GM19438 (cell line): ENCODE measurements around the gene DHX36.

ENCODE experiments used
- ATAC-seq: cut with Tn5 transposase; IDR thresholded peaks from one replicate; pipeline ENCODE4 v1.9.1; 2021; ENCODE audit warnings: low read depth; ENCODE audit not compliant: unreplicated experiment

The DHX36 gene, protein sequence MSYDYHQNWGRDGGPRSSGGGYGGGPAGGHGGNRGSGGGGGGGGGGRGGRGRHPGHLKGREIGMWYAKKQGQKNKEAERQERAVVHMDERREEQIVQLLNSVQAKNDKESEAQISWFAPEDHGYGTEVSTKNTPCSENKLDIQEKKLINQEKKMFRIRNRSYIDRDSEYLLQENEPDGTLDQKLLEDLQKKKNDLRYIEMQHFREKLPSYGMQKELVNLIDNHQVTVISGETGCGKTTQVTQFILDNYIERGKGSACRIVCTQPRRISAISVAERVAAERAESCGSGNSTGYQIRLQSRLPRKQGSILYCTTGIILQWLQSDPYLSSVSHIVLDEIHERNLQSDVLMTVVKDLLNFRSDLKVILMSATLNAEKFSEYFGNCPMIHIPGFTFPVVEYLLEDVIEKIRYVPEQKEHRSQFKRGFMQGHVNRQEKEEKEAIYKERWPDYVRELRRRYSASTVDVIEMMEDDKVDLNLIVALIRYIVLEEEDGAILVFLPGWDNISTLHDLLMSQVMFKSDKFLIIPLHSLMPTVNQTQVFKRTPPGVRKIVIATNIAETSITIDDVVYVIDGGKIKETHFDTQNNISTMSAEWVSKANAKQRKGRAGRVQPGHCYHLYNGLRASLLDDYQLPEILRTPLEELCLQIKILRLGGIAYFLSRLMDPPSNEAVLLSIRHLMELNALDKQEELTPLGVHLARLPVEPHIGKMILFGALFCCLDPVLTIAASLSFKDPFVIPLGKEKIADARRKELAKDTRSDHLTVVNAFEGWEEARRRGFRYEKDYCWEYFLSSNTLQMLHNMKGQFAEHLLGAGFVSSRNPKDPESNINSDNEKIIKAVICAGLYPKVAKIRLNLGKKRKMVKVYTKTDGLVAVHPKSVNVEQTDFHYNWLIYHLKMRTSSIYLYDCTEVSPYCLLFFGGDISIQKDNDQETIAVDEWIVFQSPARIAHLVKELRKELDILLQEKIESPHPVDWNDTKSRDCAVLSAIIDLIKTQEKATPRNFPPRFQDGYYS

DNA sequence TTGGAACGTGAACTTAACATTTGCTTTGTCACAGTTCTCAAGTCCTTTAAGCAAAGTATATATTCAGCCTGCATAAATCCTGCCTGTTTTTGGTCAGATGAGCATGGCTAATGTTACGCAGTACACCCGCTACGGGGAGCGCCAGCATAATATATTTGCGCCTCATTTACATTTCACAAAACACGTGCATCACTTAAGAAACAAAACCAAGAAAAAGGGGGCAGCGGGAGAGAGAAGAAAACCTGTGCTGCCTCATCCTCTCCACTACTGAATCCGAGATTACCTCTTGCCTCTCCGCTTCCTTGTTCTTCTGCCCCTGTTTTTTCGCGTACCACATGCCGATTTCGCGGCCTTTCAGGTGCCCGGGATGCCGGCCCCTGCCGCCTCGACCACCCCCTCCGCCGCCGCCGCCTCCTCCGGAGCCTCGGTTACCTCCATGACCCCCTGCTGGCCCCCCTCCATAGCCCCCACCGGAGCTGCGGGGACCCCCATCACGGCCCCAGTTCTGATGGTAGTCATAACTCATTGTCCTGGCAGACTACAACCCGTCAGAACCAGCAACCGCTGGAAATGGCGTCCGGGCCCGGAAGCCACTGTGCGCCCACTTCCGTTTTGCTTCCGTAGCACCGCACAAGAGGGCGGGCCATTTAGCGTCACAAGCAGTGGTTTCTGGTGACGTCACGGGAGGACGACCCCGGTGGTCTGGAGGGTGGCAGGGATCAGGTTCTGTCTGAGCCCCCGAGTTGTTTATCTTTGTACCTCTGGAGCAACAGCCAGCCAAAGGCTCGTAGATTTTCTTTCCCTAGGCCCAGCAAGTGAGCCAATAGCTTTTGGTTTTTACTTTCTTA is at the start of gene DHX36:
Gene DHX36, minus strand, starts transcription at position 597 of the 848 bp plus-strand sequence. Its CDS starts 71 bp downstream, at position 526.
- ATAC-seq: peak; percentile 91

DNA sequence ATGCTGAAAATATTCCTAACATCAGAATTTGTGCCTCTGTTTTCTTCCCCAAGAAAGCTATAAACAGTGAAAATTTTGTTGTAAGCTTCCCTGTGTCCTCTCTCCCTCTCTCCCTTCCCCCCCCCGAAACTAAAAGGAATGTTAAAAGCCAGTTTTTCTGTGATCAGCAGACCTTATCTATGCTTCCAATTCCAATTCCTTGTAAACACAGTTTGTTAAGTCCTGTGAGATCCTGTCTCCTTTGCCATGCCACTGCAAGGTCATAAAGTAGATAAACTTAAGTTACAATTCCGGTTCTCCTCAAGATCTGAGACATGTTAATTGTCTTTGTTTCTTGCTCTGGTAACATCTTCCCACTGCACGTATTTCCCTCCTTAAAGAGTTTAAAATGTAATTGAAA is 42.9 kb upstream of the DHX36 start:
- ATAC-seq: no peak

DNA sequence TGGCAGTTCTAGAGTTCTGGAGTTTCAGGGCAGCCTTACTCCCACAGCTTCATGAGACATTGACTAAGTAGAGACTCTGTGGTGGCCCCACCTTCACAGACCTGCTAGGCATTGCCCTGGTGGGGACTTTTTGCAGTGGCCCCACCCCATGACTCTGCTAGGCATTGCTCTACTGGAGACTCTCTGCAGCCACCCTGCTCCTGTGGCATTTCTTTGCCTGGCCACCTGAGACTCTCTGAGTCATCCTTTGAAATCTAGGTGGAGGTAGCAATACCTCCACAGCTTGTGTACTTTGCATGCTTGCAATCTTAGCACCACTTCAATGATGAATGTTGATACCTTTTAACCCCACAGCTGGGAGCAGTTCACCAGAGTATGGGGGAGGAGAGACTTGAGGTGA is 40.6 kb upstream of the DHX36 start:
- ATAC-seq: no peak

DNA sequence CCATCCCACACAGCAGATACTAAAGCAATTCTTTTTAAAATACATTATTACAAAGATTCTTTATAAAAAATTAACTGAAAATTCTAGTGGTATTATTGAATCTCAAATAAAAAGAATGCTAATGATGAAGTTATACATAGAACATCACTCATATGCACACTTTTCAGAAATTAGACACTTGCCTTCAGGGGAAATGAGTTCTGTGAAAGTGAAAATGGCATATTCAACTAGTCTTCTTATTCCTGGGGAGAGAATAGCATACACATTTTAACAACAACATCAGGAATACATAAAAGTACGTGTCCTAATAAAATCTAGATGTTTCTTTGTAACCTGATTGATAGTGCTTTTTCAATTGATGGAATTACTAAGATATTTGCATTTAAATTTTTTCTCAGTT is 36.8 kb upstream of the DHX36 start:
- ATAC-seq: no peak

DNA sequence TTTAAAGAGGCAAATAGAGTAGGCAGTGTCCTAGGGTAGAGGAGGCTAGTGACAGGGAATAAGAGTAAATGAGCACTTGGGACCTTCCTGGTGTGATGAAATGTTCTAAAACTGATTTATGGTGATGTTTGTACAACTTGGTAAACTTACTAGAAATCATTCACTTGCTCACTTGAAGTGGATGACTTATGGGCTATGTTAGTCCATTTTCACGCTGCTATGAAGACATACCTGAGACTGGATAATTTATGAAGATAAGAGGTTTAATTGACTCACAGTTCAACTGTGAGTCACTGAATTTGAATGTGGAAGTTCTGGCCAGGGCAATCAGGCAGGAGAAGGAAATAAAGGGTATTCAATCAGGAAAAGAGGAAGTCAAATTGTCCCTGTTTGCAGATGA is 31.7 kb upstream of the DHX36 start:
- no peak for ATAC-seq

DNA sequence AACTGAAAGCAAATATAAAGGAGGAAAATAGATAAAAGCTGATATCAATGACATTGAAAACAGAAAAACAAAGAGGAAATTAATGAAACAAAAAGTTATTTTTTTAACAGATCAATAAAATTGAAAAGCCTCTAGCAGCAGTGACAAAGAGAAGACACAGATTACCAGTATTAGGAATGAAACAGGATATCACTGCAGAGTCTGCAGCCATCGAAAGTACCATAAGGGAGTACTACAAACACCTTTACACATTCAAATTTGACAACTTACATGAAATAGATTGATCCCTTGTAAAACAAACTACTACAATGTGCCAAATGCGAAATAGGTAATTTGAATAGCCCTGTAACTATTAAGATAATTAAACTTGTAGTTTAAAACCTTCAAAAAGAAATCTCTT is 24.9 kb upstream of the DHX36 start:
- ATAC-seq: no peak

DNA sequence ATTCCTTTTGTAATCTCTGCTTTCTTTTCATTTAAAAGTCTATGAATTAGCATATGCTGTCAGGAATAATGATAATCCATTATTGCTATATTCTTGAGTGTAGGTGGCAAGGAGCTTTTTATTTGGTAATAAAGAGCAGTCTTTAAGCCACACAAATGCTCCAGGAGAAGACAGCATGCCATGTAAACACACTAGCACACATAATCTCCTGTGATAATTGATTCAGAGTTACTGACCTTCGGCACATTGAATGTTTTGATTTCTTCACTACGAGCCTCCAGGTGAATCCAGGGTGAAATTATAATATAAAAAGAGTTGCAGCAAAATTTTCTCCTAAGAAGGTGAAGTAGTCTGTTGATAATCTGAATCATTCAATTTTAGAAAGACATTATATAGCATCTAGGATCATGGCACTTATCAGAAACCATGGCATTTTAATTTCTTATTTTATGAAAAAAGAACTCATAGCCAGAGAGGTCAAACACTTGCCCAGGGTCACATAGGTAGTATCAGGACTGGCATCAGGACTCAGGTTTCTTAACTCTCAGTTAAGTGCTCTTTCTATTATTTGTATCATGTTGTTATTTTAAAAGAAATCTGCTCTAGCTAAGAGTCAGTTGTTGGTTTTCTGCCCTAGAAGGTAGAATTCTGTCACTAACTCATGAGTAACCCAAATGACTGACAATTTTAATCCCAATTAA is 21.3 kb upstream of the DHX36 start:
- ATAC-seq: no peak

DNA sequence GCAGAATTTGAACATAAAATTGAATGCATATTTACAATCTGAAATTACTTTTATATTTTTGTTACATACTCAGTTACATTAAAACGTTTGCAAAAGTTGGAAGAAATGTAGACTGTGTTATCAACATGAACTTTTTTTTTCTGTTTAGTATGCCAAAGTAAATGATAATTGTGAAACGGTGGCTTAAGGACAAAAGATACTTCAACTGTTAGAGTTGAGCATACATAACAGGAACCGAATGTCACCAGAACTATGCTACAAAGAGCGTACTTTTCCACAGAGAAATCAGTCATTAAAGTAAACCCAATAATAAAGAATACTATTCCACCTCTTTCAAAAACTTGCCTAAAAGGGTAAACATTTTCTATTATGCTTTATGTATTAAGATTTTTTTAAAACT is 14.3 kb upstream of the DHX36 start:
- no peak for ATAC-seq

DNA sequence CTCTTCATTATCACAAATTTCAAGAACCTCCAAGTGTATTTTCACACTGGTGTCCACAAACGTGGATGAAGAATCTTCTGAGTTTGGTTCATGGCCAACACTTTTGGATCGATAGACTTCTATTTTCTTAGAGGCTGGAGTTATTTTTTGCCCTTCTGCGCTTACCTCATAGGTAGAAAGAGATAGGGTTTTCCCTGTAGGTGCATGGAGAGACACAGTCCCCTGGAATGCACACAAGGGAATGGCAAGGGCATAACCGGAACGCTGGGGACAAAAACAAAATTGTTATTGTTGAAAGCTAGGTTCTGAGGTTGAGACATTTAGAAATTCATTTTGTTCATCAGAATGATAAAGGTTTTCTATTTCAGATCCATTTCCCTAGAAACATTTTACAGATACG is 13.7 kb upstream of the DHX36 start:
- no peak for ATAC-seq

DNA sequence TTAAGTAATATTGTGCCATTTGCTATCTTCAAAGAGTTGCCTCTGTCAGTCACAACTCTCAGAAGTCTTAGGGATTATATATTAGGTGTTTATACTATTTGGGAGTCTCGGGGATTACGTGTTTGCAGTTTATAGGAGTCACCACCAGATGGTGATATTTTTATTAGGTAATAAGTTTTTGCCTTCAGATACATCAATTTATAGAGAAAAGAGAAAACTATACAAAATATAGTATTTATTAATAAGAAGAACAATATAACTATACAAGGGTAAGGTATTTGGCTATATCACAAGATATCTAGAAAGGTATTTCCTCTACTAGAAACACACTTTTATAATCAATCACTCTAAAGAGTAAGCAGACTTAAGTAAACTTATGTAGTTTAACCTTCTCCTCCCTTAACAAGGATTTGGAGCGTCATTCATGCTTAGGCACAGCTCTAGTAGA is 10.7 kb upstream of the DHX36 start:
- no peak for ATAC-seq

DNA sequence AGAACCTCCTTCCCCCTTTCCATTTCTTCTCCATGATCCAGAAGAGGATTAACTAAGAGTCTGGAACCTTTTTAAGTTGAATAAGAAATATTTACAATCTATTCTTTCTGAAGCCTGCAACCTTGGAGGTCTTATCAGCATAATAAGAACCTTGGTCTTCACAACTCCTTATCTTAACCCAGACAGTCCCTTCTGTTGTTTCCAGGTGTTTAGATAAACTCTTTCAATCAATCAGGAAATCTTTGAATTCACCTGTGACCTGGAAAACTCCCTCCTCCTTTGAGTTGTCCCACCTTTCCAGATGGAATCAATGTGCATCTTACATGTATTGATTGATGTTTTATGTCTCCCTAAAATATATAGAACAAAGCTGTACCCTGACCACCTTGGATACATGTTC is 3.6 kb upstream of the DHX36 start:
- no peak for ATAC-seq

DNA sequence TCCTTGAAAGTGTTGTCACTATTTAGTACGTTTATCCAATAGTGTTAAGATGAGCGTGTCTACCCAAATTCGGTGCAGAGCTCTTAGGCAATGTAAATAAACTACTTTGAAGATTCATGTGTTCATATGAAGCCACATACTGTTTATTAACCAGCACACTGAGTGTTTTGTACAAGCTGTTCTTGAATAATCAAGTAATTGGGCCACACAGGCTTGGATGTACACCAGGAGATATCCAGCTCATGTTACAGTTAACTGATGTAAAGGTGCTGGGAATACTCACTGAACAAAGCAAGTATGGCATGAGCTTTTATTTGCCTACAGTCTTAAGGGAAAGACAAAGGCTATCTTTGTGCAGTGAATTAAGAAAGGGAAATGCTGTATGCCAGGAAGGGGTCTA is 632 bp upstream of the DHX36 start:
- ATAC-seq: no peak

DNA sequence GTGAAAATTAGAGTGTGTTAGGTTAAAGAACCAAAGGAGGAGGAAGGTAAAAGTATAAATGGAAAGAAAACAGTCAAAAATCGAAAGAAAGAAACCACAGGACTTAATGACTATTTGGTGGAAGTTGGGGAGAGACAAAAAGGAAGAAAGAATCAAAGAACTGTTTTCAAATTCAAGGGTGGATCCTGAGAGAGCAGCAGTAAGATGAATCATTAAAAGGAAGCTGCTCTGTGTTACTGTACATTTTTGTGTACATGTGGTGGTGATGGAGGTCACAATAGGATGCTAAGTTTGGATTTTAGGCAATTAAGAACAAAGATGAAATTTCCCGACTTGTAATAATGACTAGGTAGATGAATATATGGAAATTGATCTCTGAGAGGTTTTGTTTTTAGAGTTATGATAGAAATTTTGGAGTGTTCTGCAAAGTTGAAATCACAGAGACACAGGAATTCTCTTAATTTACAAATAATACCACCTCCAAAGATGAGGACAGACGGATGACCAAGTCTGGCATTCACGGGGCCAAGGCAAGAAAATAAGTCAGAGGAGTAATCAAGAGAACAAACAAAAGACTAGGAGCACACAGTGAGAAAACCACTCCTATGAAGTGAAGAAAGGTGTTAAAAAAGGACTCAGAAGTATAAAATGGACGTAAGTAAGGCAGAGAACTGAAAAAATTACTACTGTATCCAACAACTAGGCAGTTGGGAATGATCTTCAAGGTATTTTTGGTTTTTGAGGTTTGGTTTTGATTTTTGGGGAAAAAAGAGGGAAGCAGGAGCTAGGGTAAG is 7.1 kb downstream of the DHX36 start:
- no peak for ATAC-seq

DNA sequence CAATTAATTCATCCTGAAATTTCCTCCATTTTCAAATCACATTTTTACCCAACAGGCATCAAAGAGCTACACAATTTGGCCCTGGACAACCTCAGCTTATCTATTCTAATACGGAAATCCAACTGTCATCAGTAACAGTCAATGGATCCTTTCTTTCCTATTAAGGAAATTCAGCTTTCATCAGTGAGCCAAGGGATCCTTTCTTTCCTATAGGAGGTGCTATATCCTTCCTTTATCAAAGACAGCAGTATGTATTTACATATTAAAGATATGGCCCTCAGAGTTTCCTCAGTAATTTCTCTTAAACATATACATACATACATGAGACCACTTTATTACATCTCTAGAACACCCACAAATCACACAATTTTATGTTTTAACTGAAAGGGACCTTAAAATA is 10.1 kb downstream of the DHX36 start:
- ATAC-seq: no peak

DNA sequence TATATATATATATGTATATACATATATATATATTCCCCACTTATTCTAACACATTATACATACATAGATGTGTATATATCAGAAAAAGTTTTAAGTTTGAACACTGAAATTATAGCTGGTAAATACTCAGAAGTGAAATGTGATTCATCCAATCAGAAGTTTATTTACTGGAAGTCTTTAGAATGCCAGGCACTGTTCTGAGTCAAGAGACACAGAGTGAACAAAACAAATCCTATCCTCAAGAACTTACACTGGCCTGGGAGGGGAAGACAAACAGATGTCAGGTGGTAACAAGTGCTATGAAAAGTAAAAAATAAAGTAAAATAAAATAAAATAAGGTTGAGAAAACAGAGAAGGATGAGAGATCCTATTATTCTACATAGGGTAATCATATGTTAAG is 13.4 kb downstream of the DHX36 start:
- ATAC-seq: no peak

DNA sequence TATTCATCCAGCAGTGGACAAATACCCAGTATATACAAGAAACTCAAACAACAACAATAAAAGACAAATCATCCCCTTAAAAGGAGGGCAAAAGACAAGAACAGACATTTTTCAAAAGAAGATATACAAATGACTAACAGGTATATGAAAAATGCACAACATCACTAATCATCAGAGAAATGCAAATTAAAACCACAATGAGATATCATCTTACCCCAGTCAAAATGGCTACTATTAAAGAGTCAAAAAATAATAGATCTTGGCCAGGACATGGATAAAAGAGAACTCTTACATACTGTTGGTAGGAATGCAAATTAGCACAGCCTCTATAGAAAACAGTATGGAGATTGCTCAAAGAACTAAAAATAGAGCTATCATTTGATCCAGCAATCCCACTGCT is 16.9 kb downstream of the DHX36 start:
- no peak for ATAC-seq

DNA sequence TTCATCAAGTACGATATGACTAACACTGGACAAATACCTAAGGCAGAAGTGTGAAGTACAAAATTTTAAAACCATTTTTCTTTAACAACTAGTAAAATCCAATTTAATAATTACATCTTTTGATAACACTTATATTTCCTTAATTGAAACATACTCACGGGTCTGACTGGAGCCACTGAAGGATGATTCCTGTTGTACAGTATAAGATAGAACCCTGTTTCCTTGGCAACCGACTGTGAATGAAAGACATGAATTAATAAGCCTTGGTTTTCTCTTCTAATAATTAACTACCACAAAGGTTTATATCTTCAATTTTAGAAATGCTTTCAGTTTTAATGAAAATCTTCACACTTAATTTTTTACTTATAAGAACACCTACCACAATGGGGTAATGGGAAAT is 19.4 kb downstream of the DHX36 start:
- no peak for ATAC-seq

DNA sequence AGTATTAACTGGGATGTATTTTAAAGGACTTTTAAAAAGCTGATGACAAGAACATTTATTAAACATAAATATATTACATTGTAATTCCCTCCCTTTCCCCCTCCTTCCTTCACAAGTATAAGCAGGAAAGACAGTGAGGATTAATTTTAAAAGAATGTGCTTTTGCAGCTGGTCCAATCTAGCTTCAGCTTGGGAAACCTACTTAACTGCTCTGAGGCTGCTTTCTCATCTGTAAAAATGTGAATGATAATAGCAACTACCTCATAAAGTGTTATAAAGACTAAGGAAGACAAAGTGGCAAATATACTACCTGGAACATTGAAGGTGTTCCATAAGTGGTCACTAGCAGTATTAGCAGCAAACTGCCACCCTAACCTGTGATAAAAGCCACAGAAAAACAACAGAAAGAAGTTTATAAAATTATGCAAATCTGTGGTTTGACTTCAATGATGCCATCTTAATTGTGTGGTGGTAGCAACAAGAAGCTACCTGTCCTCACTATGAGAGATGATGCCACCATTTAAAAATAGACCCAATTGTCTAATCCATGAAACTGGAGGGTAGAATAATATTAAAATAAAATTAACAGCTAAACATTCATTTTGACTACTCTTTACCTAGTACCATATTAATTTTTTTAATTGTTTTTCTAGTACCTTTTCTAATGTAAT is 20.0 kb downstream of the DHX36 start:
- no peak for ATAC-seq

DNA sequence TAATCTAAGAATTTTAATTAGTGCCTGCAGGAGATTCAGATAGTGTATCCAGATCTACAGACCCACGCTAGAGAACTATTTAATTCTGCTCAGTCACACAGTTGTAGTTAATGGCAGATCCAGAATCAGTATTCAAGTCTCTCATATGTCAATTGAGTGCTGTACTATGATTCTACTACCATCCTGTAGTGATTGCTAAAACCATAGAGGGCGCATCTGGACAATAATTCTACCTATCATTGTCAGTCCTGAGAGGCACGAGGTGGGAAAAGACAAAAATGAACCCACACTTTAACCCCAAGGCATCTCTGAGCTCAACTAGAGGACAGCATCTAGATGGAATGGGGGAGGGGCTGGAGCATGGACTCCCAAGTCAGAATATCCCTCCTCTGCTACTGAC is 22.7 kb downstream of the DHX36 start:
- ATAC-seq: no peak
